HepG2 (cell line): Measurements from ENCODE around the gene RHOT2. TPM values are rescaled to one million over a fixed set of nuclear protein-coding genes. Genes with fewer than 3 reads are reported as not detected.

Experiments
- ATAC-seq: fragments of 200-7000 bp; cut with Tn5 transposase; 3 replicates; pipeline ENCODE4 v1.9.1; 2020; ENCODE audit warnings: mild to moderate bottlenecking, moderate library complexity
- BruUV-seq: library from RNA; stranded (reverse); fragments of 400-500 nt; replicated peaks from 2 replicates; lab custom pipeline; 2021; lab: Mats Ljungman, UMichigan
- CTCF ChIA-PET: fragments of 300-600 bp; formaldehyde crosslinking; extraction: SDS; loops from one replicate; lab custom pipeline; 2021; ENCODE audit warnings: low total read pairs, inconsistent platforms, low intra/inter-chr PET ratio; lab: Yijun Ruan, JAX
- POLR2A ChIA-PET: fragments of 350-600 bp; sonication (Branson Sonifier 250); formaldehyde crosslinking; loops from one replicate; lab custom pipeline; 2020; ENCODE audit warnings: antibody characterized with exemption, inconsistent platforms; lab: Yijun Ruan, JAX
- DNase-seq: peaks from one replicate; pipeline ENCODE4 v3.0.0-alpha.2; 2015; ENCODE audit warnings: low spot score
- FAIRE-seq: peaks from 3 replicates; lab custom pipeline; 2011; peaks lifted over from hg19 to GRCh38; lab: Jason Lieb, UNC
- H2AFZ ChIP-seq: one replicate; pipeline ENCODE4 v1.6.1; 2011; ENCODE audit warnings: low read length, inconsistent platforms
- H3K27ac ChIP-seq: fragments of 300-600 bp; 3 replicates; pipeline ENCODE4 v1.8.0; 2011; ENCODE audit warnings: mixed run types, mild to moderate bottlenecking, mixed read lengths, low read length, inconsistent platforms; ENCODE audit not compliant: insufficient read depth; ENCODE audit errors: extremely low read length
- H3K27me3 ChIP-seq, 2 experiments: fragments of 200-600 bp in 1 of 2; 2 replicates in 1 of 2; 3 replicates in 1 of 2; pipeline versions ENCODE4 v1.6.0 to v1.8.0; 2011; ENCODE audit warnings: low read length in 2 of 2, mild to moderate bottlenecking in 2 of 2, moderate library complexity in 2 of 2, inconsistent platforms in 1 of 2; ENCODE audit not compliant: insufficient read depth in 2 of 2, control insufficient read depth in 1 of 2
- H3K36me3 ChIP-seq, 2 experiments: fragments of 200-600 bp in 1 of 2; replicated peaks in 1 of 2; 2 replicates in 1 of 2; 3 replicates in 1 of 2; pipeline versions ENCODE4 v1.5.1 to v1.8.0; 2011; ENCODE audit warnings: low read length in 2 of 2, inconsistent platforms in 1 of 2; ENCODE audit not compliant: insufficient read depth in 2 of 2, control insufficient read depth in 1 of 2
- H3K4me1 ChIP-seq: 2 replicates; pipeline ENCODE4 v1.5.1; 2012; ENCODE audit warnings: low read length, inconsistent platforms; ENCODE audit not compliant: insufficient read depth
- H3K4me2 ChIP-seq: 2 replicates; pipeline ENCODE4 v1.6.0; 2011; ENCODE audit warnings: low read depth, low read length, inconsistent platforms
- H3K4me3 ChIP-seq, 3 experiments: fragments of 200-600 bp in 1 of 3; sonication (generic), shearing (Covaris generic) in 1 of 3; replicated peaks in 1 of 3; 2 replicates each; pipeline ENCODE4 v1.5.1; 2011 to 2016; ENCODE audit warnings: low read length in 3 of 3, inconsistent platforms in 2 of 3, low read depth in 2 of 3, mild to moderate bottlenecking in 2 of 3, control low read depth in 1 of 3, mixed read lengths in 1 of 3; ENCODE audit not compliant: insufficient read depth in 1 of 3
- H3K79me2 ChIP-seq: one replicate; pipeline ENCODE4 v1.6.1; 2011; ENCODE audit warnings: low read length, inconsistent platforms; ENCODE audit not compliant: insufficient read depth
- H3K9ac ChIP-seq: 2 replicates; pipeline ENCODE4 v1.6.0; 2011; ENCODE audit warnings: mild to moderate bottlenecking, low read depth, low read length, inconsistent platforms; ENCODE audit not compliant: insufficient read depth
- H3K9me3 ChIP-seq: 2 replicates; pipeline ENCODE4 v1.5.1; 2012; ENCODE audit warnings: mild to moderate bottlenecking, low read length
- H4K20me1 ChIP-seq: 2 replicates; pipeline ENCODE4 v1.6.0; 2011; ENCODE audit warnings: inconsistent platforms, mild to moderate bottlenecking, low read length, moderate library complexity; ENCODE audit not compliant: insufficient read depth
- AGO2 ChIP-seq: fragments of 200-400 bp; formaldehyde crosslinking; optimal IDR thresholded peaks from 2 replicates; pipeline ENCODE3; 2017; ENCODE audit warnings: mild to moderate bottlenecking, low read depth, low read length, moderate library complexity
- ATF7 ChIP-seq, 2 experiments: fragments of 450-650 bp in 1 of 2; sonication (generic) in 1 of 2; formaldehyde crosslinking in 1 of 2; IDR thresholded peaks; 2 replicates each; pipeline versions ENCODE4 v1.4.0 to v1.6.1; 2016 to 2020; ENCODE audit warnings: antibody characterized with exemption in 1 of 2, mild to moderate bottlenecking in 1 of 2, missing genetic modification reagents in 1 of 2
- CREB1 ChIP-seq, 2 experiments: fragments of 450-650 bp in 1 of 2; IDR thresholded peaks; 2 replicates each; pipeline ENCODE4 v1.6.1; 2016 to 2017; ENCODE audit warnings: control low read depth in 1 of 2, mild to moderate bottlenecking in 1 of 2, missing compliant biosample characterization in 1 of 2, missing genetic modification characterization in 1 of 2
- NFKB2 ChIP-seq: sonication (generic); formaldehyde crosslinking; IDR thresholded peaks from 2 replicates; pipeline ENCODE4 v1.4.0; 2020; ENCODE audit warnings: missing genetic modification reagents, borderline replicate concordance
- WGBS: methylation state at CpG from one replicate; pipeline ENCODE4 v1.1.6; 2017; ENCODE audit warnings: low lambda C conversion rate; 5-methylcytosine and 5-hydroxymethylcytosine counted together
- in situ Hi-C: cut with HindIII; loops from 2 replicates; pipeline ENCODE4 v1.10.0; 2017; ENCODE audit warnings: low pct_unique_long_range_greater_than_20kb; ENCODE audit not compliant: extremely low pct_ligation_motif_present
- intact Hi-C: fragments of 100-400 bp; cut with micrococcal nuclease; formaldehyde crosslinking; loops from one replicate; pipeline ENCODE4 v1.10.0; 2022; ENCODE audit not compliant: unreplicated experiment
- polyA plus RNA-seq, 8 experiments: library from polyadenylated mRNA; depleted of rRNA in 3 of 8; stranded (reverse) in 7 of 8; unstranded in 1 of 8; fragments of >200 nt; fragmentation: Illumina TruSeq in 4 of 8; extraction: Trizol in 4 of 8; gene quantifications; 2 replicates each; pipeline versions ENCODE4 v1.2.1 to v1.2.3, GENCODE V29; 2011 to 2016; ENCODE audit warnings: low read depth in 4 of 8, missing spikeins in 1 of 8, mixed read lengths in 1 of 8; ENCODE audit not compliant: insufficient read depth in 1 of 8
- total RNA-seq, 5 experiments: library from RNA; depleted of rRNA; stranded (reverse); fragments of >200 nt; fragmentation: Illumina TruSeq; extraction: Trizol; gene quantifications; 2 replicates each; pipeline ENCODE4 v1.2.3, GENCODE V29; 2016; ENCODE audit warnings: low read depth in 1 of 5
- TF ChIP-seq, protein P1 (sequence below): sonication (generic); formaldehyde crosslinking; IDR thresholded peaks from 2 replicates; pipeline ENCODE4 v1.5.1; 2020; ENCODE audit warnings: mild to moderate bottlenecking, missing genetic modification reagents, moderate library complexity
- TF ChIP-seq, protein P2 (sequence below): sonication (generic); formaldehyde crosslinking; IDR thresholded peaks from 2 replicates; pipeline ENCODE4 v1.9.0; 2022; ENCODE audit warnings: missing genetic modification reagents, mild to moderate bottlenecking, borderline replicate concordance

Gene RHOT2
- total and polyA plus RNA-seq, 2 of the 13 experiments (the other 11 are each of a cell fraction or from before 2014, with no cell fraction given), result 63.6 to 76.9 TPM

DNA sequence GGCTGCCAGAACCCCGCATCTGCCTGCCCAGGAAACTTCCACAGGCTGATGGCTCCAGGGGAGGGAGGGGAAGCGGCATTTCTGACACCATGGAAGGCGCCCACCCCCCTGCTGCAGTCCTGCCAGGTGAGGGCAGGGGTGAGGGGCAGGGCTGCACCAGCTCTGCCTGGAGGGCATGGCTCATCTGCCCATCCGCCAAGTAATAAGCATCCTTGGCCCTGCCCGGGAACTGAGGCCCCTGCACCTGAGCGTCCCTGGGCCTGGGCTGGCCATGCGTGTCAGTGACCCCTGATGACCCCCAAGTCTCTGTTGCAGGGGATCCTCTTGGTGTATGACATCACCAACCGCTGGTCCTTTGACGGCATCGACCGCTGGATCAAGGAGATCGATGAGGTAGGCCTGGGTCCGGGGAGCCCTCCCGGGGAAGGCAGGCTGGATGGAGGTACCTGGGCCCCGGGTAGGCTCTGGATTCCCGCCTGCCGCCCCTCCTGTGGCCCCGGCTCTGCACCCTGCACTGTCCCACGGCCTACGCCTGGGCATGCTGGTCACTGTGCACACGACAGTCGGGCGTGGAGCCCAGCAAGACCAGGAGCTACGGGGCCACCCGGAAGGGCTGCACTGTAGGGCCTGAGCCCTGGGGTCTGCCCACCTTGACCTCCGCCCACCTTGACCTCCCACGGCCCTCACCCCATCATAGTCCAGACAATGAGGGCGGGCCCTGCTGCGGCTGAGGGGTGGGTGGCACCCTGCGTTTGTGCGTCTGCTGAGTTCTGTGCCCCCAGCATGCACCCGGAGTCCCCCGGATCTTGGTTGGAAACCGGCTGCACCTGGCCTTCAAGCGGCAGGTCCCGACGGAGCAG, 42.6 kb upstream of the RHOT2 start:
- Histone ChIP-seq H3K4me3 (no peak overlapping the region), H3K9me3 (no peaks in the 10 kb centered on the region), H3K79me2 (no peaks in the 10 kb centered on the region), H3K9ac (no peak overlapping the region), H3K4me2 (no peak overlapping the region), H3K36me3 (peaks cover 4% of the 10 kb centered on the region in 2 experiments; a peak in 2 of 5 replicates), H2AFZ (no peak overlapping the region), H3K27me3 (no peaks in the 10 kb centered on the region), H4K20me1 (no peaks in the 10 kb centered on the region), H3K4me1 (peaks cover 16% of the 10 kb centered on the region), H3K27ac (no peak overlapping the region)
- CTCF ChIA-PET, result no interaction called here
- ATAC-seq, result no peak
- in situ Hi-C loops (no loop called here), intact Hi-C loops (no loop called here)
- TF ChIP-seq AGO2 (peak; percentile 56), ATF7 (IDR thresholded peaks at IDR 0.05) (peak; percentile 52), ATF7 (CRISPR knock-in tag; IDR thresholded peaks at IDR 0.05) (no peak), CREB1 (IDR thresholded peaks at IDR 0.05) (0 out of 2 replicates have a peak, but pooled peaks have one; percentile 32), CREB1 (CRISPR knock-in tag; IDR thresholded peaks at IDR 0.05) (no peak), NFKB2 (CRISPR knock-in tag) (no peak)
- TF ChIP-seq, protein P1, sequence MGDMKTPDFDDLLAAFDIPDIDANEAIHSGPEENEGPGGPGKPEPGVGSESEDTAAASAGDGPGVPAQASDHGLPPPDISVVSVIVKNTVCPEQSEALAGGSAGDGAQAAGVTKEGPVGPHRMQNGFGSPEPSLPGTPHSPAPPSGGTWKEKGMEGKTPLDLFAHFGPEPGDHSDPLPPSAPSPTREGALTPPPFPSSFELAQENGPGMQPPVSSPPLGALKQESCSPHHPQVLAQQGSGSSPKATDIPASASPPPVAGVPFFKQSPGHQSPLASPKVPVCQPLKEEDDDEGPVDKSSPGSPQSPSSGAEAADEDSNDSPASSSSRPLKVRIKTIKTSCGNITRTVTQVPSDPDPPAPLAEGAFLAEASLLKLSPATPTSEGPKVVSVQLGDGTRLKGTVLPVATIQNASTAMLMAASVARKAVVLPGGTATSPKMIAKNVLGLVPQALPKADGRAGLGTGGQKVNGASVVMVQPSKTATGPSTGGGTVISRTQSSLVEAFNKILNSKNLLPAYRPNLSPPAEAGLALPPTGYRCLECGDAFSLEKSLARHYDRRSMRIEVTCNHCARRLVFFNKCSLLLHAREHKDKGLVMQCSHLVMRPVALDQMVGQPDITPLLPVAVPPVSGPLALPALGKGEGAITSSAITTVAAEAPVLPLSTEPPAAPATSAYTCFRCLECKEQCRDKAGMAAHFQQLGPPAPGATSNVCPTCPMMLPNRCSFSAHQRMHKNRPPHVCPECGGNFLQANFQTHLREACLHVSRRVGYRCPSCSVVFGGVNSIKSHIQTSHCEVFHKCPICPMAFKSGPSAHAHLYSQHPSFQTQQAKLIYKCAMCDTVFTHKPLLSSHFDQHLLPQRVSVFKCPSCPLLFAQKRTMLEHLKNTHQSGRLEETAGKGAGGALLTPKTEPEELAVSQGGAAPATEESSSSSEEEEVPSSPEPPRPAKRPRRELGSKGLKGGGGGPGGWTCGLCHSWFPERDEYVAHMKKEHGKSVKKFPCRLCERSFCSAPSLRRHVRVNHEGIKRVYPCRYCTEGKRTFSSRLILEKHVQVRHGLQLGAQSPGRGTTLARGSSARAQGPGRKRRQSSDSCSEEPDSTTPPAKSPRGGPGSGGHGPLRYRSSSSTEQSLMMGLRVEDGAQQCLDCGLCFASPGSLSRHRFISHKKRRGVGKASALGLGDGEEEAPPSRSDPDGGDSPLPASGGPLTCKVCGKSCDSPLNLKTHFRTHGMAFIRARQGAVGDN, result 0 out of 2 replicates have a peak, but pooled peaks have one; percentile 9
- TF ChIP-seq, protein P2, sequence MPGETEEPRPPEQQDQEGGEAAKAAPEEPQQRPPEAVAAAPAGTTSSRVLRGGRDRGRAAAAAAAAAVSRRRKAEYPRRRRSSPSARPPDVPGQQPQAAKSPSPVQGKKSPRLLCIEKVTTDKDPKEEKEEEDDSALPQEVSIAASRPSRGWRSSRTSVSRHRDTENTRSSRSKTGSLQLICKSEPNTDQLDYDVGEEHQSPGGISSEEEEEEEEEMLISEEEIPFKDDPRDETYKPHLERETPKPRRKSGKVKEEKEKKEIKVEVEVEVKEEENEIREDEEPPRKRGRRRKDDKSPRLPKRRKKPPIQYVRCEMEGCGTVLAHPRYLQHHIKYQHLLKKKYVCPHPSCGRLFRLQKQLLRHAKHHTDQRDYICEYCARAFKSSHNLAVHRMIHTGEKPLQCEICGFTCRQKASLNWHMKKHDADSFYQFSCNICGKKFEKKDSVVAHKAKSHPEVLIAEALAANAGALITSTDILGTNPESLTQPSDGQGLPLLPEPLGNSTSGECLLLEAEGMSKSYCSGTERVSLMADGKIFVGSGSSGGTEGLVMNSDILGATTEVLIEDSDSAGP (CRISPR knock-in tag), result no peak
- FAIRE-seq, result no peak
- DNase-seq, result no peak
- POLR2A ChIA-PET, result interaction anchor here (0.8 kb wide), 1 partner anchor 11 kb away, joined by 3 read pairs; the partner anchor contains the start of gene METTL26
- WGBS, result 95% methylated on average over 8 of the region's 37 CpGs
- BruUV-seq, result no TSS peak
